GM19372 (cell line): ENCODE data around the gene ENTHD1.

Experiments used
- ATAC-seq: cut with Tn5 transposase; IDR thresholded peaks from one replicate; pipeline ENCODE4 v1.9.1; 2021; ENCODE audit warnings: mild to moderate bottlenecking, low read depth, moderate library complexity; ENCODE audit not compliant: unreplicated experiment

The ENTHD1 gene

DNA sequence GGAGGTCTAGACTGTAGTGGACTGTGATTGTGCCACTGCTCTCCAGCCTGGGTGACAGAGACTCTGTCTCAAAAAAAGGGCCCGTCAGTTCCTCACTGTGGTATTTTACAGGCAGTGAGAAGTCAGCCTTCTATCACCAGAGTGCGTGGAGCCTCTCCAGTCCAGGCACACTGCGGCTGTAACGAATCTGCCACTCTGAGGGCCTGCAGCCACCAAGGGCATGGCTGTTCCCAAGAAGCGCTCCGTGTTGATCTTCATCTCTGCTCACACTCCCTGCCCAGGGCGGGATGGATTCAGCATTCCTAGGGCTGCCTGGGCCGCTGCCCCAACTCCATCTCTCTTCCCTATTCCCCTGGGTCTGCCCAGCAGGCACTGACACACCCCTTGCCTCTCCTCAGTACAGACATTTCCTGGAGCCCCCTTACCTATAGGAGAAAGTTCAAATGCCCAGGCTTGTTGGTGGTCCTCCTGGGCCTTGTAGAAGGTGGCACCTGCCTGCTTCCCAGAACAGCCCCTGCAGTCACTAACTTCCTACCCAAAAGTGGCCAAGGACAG, 174.6 kb downstream of the ENTHD1 start:
- no peak for ATAC-seq

DNA sequence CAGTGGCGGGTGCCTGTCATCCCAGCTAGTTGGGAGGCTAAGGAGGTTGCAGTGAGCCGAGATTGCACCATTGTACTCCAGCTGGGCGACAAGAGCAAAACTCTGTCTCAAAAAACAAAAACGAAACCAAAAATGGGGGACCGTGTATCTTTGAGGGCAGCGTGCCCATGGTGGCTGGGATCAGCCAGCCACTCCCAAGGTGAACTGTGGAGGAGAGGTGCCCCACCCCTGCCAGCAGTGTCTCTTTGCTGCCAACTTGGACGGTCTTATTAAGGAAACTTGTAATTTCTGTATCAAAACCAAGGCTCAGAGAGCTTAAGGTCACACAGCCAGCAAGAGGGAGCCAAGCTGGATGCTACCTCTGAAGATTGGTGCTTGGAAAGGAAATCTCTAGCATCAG, 175.4 kb downstream of the ENTHD1 start:
- ATAC-seq, result no peak

DNA sequence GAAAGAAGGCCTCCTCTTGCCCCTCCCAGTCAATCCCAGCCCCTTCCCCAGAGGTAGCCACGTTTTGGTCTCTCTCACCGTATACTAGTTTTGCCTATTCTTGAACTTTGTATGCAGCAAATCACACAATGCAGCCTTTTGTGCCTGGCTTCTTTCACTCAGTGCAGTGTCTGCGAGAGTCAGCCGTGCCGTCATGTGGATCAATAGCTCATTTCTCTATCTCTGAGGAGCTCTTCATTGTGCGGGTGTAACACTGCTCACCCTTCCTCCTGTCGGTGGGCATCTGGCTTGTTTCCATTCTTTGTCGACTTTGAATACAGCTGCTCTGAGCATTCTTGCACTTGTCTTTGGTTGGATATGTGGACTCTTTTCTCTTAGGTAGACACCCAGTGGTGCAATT, 176.5 kb downstream of the ENTHD1 start:
- ATAC-seq, result no peak

DNA sequence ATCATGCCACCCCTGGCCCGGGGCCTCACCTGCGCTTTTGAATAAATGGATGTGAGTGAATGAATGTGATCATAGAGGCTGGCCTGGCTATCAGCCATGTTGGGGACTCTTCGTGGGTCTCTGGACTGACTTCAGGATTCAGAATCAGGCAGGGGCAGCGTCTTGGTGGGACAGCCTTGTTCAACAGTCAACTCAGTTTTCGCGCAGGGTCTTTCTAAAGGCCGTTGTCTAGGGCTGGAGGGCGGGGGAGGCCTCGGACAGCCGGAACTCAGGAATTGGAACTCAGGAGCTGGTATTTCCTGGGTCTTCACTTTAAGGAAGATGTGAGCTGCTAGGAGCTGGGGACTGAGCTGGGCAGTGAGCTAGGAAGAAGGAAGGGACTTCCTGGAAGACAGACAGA, 177.0 kb downstream of the ENTHD1 start:
- no peak for ATAC-seq

DNA sequence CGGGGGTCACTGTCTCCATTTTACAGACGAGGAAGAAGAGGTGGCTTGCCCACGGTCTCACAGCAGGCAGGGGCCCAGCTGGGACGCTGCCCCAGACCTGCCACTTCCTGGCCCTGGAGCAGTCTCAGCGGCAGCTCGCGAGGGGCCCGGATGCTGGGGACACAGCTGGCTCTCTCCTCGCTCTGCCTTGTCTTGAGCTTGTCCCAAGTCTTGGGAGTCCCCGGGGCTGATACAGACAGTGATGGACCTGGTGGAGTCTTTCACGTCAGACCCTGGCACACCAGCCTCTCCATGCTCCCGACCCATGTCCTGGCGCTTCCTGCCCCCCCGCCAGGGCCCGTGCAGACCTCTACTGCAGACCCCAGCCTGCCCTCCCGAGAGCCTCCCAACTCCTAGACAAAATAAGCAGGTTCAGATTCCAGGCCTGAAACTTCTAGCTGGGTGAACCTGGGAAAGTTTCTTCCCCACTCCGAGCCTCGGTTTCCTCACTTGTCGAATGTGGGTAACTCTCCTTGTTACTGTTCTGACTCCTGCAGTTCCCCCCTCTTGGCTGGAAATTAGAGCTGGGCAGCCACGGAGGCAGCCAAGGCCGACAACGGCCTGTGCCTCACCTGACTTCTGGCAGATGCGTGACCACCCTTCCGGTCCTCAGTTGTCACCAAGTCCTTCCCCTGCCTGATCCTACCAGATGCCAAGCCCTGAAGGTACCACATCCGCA, 177.6 kb downstream of the ENTHD1 start:
- ATAC-seq, result no peak

DNA sequence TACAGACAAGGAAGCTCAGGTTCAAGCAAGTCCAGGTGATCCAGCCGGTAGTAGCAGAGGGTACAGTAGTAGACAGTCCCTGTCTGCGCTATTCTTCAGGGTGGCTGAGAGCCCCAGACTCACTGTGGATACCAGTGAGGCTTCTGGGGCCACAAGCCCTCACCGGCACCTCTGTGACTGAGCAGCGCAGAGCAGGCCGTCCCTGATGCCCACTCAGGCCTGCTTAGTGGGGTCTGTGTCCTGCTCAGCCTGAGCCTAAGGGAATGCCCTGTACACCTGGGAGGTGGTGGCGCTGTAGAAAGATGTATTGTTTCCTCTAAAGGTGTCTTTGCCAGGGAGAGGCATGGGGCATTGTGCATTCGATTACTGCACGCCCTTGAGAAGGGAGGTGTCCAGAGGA, 179.2 kb downstream of the ENTHD1 start:
- no peak for ATAC-seq

DNA sequence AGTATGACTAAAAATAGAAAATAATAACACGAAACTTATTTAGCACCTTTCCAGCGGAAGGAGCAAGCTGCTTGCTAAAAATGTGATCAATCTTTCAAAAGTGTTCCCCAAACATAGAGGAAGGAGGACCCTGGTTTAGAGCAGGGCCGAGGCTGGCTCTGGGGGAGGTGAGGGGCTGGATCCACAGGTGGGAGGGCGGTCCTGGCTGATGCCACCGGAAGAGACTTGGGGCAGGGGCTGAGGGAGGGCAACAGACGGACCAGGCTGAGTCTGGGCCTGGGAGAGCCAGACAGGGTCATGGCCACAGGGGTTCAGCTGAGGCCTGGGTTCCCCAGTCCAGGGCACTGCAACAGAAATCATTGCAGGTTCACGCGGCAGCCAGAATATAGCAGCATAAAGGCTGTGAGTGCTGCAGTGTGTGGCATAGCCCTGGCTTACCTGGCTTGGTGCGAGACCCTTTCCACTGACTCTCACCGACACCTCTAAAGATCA, 179.7 kb downstream of the ENTHD1 start:
- ATAC-seq, result no peak

DNA sequence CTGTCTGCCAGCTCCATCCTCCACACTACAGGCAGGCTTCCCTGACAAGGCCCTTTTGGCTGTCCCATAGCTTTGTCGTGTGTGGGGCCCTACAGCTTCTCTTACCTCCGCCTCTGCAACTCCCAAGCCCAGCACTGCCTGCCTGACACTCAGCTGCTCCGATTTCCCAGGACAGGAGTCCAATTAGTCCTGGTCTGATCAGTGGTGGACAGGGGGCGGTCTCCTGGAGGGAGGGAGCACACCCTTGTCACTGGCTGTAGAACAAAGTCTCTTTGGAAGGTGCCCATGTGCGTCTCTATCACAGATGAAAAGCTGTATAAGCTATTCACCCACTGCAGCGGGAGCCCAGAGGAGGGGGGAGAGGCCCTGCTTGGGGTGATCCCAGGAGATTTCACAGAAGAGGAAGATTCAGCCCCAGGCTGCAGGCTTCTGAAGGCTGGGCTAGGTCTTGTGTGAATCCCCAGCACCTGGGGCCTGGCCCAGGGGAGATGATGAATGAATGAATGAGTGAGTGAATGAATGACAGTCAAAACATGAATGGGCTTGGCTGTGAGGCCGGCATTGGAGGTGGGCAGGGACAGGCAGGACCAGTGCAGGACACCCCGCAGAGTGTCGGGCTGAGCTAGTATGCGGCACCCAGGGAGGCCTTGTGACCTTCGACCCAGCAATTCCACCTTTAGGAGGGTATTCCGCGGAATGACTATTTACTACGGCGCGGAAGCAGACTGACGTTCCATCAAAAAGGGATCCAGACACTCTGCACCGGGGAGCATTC, 180.6 kb downstream of the ENTHD1 start:
- ATAC-seq, result no peak

GRCh38 chr22:39712081-39712480, 181.5 kb downstream of the ENTHD1 start:
- ATAC-seq, result no peak

GRCh38 chr22:39710380-39711150, 183.0 kb downstream of the ENTHD1 start:
- ATAC-seq, result no peak

GRCh38 chr22:39707816-39708215, 185.7 kb downstream of the ENTHD1 start:
- ATAC-seq, result no peak

DNA sequence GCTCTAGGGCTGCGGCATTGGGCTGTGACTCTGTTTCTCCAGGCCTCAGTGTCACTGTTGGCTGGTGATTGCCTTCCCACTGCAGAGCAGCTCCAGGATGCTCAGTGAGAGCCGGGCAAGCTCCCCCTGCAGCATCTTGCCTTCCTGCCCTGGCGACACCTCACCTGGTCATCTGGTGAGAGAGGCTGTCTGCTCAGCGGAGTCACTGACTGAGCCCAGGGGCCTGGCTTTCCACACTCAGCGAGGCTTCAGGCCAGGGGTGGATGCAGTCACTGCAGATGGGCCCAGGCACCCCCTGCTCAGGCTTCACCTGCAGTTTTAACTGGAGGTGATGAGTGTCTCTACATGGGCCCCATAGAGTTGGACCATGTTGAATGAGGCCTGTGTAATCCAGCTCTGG, 186.2 kb downstream of the ENTHD1 start:
- ATAC-seq, result no peak

DNA sequence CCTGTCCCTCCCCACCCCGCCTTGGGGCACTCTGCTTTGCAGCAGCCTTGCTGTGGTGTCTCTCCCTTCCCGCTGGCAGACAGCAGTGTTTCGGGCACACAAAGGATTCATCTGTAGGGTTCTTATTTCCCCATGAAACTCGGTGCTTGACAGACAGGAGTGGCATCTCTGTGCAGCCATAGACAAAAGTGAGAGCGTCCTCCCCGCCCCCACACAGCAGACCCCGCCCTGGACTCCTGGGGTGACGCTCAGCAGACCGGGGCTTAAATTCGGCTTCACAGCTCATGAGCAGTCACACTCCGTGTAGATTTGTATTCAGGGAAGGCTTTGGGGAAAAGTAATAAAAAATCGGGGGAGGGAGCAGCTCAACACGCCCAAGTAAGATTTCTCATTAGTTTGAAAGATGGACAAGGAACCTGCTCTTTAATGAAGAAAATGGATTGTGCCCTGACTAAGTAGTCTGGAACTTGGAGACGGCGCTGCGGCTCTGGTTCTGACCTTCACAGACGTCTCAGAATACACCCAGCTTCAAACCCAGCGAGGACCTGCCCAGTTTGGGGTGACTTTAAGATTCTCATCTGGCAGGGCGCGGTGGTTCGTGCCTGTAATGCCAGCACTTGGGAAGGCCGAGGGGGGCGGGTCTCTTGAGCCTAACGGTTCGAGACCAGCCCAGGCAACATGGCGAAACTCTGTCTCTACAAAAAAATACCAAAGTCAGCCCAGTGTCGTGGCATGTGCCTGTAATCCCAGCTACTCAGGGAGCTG, 187.0 kb downstream of the ENTHD1 start:
- ATAC-seq, result no peak

- ATAC-seq, result no peak
These were observed 188.2 kb downstream of the ENTHD1 start for GRCh38 chr22:39705386-39705785.

DNA sequence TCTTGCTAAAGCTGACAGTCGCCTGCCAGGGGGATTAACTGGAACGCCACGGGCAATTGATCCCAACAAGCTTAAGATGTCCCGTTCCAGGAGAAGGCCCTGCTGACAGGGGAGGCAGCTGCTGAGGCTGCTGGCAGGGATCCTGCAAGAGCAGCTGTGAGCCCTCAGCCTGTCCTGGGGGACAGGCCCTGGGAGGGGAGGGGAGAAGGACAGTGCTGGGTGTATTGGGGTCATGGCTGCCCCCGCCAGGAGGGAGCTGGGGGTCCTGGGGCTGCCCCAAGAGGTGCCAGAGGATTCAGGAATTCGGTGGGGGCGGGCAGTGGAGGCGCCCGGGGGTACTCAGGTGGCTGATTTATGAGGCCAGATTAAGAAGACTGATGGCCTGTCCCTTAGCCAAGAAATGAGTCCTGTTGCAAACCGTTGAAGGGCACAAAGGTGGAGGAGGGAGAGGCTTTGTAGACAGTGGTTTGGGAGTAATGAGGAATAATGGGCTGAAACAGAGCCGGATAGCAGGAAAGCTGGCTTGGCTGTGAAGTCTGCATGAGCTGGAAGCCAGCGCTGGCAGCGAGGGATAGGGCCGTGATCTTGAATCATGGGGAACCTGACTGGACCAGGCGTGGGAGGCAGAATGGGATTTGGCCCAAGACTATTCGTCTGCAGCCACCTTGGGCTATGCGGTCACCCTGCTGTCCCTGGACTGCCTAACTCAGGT, 189.5 kb downstream of the ENTHD1 start:
- no peak for ATAC-seq

DNA sequence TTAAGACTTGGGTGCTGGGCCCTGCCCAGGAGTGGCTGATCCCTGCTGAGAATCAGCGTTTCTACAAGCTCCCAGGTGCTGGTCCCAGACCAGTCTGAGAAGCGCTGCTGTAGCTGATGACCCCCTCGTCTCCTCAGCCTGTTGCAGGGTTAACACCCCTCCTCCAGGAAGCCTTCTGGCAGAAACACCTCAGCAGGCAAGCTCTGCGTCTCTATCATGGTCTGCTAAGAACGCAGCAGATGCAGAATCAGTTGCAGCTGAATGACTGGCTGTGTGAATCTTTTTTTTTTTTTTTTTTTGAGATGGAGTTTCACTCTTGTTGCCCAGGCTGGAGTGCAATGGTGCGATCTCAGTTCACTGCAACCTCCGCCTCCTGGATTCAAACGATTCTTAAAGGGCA, 190.5 kb downstream of the ENTHD1 start:
- ATAC-seq, result no peak

GRCh38 chr22:39700565-39700964, 193.0 kb downstream of the ENTHD1 start:
- no peak for ATAC-seq

DNA sequence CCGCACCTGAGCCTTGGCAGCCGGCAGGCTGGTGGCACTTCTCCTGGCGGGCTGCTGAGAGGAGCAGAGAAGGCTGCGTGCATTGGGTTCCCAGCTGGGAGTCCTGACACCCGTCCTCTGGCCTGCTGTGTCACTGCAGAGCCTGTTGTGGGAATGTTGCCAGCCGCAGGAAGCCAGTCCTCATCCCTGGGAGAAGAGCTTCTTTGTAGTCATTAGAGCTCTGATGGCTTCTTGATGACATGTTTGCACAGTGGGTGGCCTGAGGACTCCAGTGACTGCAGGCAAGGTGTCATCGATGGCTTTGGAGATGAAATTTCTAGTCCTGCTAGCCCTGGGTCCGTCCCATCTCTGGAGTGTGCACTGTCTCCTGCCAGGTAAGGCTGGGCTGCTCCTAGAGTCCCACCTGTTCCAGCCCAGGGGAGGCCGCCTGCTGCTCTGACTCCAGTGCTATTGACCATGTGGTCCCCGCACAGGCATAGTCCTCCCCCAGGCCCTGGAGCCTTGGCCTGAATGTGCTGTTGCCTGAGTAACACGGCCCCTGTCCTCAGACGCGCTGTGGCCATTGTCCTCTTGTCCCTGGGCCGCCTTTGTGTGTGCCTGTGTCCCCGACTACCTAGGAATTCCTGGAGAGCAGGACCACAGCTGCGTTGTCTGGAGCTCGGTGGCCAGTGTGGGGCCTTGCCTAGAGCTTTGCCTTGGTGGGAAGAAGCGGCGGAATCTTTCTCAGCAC, 193.8 kb downstream of the ENTHD1 start:
- ATAC-seq, result no peak
